Measurements from ENCODE around the gene IDUA.
"Not testable (repeated sequence)": the region's sequence is repeated elsewhere in the genome, so short reads cannot be mapped to it uniquely, and the experiment has no call there.

The IDUA gene

DNA sequence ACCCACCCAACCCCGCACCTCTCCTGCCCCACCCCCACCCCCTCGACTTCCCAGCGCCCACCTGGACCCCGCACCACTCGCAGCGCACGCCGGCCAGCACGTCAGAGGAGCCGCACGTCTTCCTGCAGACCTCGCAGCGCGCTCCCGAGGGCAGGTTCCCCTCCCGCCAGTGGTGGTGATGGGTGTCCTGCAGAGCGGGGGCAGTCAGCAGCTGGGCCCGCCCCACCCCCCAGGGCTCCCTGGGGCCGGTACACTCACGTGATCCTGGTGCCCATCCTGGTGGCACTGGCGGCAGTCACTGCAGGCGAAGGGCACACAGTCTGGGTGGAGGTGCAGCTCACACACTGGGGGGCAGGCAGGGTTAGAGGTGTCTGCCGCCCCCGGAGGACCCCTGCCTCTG lies 18.6 kb upstream of the IDUA start:
- no peak for DNase-seq

DNA sequence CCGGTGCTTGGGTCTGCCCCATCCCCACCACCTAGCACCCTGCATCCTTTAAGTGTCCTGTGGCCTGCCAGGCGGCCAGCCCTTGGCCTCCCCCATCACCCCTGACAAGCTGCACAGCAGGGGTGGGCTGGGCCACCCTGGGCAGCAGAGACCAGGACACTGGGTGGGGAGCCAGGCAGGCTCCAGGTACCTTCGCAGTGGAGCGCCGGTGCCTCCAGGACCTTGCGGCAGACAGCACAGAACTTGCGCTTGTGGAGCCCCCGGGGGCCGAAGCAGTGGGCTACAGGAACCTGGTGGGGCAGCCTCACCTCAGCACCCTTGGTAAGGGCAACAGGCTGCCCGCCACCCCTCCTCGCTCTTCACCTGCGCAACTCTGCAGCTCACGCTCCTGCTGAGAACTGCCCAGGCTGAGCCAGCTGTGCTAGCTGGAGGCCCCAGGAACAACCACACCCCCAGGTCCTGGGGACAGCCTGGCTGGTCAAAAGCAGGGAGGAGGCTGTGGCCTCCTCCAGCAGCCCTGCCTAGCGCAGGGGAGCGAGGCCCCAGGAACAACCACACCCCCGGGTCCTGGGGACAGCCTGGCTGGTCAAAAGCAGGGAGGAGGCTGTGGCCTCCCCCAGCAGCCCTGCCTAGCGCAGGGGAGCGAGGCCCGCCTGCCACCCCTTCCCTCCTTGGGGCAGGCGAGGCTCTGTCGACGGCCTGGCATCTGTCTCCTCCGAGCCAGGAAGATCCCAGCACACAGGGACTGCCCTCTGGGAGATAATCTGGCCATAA lies 18.0 kb upstream of the IDUA start:
- no peak for DNase-seq

DNA sequence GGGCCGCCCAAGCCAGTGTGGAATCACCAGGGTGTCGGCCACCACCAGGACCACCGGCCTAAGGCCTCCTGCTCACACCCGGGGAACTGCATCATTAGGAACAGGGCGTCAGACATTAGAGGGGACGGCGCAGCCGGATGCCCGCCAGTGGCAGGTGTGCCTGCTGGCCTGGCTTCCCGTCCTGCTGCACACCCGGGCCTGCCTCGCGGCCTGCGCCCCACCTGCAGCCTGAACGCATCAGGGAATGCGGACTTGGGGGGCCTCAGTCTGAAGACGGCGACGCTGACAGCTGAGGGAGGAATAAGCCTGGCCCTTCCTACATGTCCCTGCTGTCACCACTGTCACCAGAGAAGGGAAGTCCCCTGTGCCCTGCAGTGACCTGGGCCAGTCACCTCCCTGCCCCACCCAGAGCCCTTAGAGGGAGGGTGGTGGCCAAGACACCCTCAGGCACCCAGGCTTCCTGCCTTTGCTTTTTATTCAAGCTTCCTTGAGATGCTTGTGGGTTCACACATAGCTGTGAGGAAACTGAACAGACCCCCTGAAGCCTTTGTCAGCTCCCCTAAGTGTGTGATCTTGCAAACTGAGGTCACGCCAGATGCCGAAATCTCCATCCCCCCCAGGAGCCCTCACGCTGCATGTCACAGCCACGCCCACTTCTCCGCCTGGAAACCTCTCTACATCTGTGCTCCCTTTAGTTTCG lies 16.6 kb upstream of the IDUA start:
- DNase-seq = no peak

DNA sequence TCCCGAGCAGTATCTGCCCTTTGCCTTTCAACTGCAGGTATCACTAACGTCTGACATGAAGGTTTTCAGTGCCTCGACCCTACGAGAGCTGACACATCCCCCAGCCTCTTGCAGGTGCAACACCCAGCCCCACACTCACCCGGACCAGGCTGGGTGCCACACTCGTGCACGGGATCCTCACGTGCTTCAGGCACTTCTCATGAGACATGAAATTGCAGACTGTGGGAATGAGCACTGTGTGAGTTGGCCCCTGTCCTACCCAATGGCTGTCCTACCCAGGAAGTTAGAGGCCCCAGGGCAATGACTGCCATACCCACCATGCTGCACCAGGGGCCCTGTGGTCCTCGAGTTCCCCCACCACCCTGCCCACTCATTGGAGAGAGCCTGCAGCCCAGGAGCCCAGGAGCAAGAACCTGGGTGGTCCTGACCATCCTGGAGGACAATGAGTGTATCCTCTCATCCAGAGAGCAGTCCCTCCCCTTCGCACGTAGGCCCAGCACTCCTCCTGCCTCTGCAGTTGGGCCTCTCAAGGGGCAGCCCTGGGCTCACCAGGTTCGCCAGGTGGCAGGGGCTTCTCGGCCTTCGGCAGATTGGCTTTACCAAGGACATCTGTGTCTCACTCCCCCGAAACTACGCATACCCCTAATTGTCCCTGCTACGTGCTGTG lies 15.9 kb upstream of the IDUA start:
- DNase-seq = no peak

DNA sequence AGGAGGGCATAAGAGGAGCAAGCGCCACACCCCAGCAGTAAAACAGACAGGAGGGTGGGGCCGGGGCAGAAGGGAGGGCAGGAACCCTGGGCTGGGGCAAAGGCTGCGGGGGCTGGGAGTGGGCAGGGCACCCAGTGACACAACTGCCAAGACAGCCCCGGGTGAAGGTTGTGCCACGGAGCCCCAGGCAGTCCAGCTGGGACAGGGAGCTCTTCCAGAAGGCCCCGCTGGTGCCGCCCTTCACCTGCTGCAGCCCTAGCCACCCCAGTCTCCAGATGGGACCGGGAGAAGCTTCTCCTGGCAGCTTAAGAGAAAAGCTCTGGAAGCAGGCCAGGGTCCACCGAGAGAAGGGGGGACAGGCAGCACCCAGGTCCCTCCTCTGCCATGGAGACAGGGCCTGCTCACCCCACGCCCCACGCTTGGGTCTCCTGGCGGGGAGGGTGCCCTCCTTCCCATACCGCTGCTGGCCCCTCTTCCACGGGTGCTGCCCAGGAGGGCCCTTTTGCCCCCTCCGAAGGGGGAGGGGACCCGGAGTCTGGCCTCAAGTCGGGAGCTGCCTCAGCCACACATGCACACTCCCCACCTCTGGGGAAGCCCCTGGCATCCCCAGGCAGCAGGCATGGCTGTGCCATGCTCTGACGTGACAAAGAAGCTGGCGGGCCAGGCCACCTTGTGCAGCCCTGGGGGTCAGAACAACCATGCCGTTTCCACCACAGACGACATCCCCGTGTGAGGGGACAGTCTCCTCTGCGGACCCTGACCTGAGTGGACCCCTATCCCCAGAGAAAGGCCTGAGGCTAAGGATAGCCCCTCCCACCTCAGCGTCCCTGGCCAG lies 15.0 kb upstream of the IDUA start:
- no peak for DNase-seq

DNA sequence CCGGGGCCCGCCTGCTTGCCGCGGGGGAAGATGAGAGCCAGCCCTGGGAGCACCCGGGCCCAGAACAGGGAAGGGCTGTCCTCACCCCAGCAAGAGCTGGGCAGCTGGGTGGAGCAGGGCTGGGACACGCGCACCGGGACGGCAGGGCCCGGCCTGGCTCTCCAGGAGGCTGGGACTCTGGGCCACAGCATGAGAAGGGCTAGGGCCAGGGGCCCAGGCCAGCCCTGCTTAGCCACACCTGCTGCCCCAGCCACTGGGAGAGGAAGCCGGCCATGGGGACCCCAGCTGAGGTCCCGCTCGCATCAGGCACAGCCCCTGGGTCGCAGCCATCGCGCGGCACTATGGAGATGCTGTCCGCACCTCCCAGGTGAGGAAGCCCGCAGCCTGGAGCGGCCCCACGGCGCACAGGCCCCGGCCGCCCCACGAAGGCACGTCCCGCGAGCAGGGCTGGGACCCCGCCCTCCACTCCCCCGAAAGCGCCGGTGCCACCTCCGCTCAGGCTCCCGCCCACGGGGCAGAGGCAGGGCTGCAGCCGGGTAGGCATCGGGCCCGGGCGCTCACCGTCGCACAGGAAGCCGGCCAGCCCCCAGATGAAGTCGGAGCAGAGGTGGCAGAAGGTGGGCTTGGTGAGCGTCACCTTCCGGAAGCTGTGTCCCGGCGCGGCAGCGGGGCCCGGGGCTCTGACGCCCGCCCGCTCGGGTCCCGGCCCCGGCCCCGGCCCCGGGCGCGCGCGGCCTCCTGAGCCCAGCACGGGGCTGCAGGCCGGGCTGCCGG lies 14.0 kb upstream of the IDUA start:
- peak; percentile 22 to 31 for DNase-seq

DNA sequence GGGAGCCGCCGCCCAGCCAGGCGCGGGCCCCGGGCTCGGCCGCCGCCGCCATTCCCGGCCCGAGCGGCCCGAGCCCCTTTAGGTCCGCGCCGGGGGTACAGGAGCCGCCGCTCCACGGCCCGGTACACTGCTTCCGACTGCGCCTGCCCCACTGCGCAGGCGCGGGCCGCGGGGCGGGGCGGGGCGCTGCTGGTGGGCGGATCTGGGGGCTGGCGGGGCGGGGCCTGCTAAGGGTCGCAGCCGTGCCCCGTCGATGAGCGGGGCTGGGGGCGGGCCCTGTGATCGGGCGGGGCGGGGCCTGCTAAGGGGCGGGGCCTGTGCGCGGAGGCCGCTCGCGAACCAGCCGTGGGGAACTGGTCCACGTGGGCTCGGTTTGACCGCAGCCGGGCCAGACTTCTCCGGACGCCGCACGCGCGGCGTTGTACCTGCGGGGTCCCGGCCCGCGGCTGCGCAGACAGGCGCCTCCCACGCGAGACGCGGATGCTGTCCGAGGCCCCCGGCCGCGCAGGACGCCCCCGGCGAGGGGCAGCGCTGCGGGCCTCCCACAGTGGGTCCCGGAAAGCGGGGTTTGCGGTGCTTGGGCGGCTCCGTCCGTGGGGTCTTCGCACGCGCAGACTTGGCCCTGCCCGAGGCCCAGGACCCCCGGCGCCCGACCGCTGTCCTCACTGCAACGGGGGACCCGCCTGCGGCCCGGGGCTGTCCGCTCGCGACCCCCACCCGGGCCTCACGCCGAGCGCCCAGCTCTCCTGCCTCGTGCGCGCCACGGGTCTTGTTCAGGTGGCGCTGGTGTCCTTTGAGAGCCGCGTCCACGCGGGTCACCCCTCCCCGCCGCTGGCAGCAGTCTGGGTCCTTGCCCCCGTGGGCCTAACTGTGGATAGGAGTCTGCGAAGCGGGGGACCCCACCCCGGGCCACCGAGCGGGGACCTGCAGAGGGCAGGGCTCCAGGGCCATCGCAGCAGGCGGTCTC lies 13.1 kb upstream of the IDUA start, which contains the start of gene DGKQ:
Gene DGKQ (minus strand): TSS at position 139 of the 967 bp plus-strand sequence. CDS start 87 bp downstream, at position 52.
- peak; percentile 80 to 90 for DNase-seq

DNA sequence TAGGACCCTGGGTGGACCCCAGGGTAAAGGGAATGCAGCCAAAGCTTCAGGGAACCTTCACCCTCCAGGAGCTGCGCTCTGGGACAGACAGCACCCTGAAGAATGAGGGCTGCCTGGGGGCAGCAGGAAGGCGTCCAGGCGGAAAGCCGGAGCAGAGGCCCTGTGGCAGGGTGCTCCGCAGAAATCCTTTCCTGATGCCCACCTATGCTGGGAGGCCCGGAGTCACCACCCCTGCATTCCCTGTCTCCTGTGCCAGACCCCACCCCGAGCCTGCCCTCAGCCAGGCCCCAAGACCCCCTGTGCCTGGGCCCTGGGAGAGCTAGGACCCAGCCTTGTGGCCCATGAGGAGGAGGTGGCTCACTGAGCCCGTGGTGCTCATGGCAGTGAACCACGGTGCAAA lies 12.2 kb upstream of the IDUA start:
- no peak for DNase-seq

DNA sequence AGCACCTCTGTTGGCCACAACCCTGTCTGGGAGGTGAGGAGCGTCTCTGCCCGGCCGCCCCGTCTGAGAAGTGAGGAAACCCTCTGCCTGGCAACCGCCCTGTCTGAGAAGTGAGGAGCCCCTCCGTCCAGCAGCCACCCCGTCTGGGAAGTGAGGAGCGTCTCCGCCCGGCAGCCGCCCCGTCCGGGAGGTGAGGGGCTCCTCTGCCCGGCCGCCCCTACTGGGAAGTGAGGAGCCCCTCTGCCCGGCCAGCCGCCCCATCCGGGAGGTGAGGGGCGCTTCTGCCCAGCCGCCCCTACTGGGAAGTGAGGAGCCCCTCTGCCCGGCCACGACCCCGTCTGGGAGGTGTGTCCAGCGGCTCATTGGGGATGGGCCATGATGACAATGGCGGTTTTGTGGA lies 10.8 kb upstream of the IDUA start:
- DNase-seq = not testable (repeated sequence)

DNA sequence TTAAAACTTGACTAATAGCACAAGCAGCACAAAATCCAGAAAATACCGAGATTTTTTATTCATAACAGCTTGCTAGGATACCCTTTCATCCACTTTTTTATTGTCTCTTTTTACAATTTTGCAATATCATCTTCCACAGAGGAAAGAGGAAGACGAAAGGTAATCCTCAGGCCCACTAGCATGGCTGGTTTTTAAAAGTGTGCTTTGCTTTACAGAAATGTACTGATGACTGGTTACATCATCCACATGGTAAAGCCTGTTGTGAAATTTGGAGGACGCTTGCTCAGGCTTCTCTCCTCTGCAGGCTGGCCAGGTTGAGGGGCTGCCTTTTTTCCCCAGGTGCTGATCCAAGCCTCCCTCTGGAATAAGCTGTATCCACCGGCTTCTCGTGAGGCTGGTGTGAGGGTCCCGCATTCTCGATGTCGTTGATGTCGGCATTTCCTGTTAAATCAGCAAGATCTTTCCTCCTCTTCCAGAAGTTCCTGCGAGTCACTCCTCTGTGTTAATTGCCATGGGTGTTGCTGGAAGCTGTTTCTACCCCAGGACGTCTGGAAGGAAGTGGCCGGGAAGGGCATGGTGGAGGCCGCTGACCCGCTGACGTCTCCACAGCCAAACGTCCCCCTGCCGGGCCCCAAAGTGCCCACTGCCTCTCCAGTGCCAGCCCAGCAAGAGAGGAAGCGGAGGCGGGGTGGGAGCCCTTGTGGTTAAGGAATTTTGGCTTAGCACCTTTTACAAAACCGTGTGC lies 7.7 kb upstream of the IDUA start:
- DNase-seq = no peak

DNA sequence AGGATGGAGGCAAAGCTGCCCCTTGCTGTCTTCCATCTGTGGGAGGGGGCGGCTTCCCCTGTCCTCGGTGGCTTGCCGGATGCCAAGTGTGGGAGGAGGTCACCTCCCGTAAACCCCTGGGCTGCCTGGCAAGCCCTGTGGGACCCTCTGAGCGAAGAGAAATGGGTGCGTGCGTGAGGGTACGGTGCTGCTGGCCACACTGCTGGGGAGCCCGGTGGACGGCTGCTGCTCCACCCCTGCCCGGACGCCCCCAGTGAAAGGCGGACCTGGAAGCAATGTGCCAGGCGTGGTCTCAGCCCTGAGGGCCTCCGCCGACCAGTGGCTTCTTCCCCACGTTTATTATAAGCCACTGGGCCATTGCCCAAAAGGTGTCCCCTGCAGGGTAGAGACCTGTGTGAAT lies 4.6 kb upstream of the IDUA start:
- DNase-seq = no peak

DNA sequence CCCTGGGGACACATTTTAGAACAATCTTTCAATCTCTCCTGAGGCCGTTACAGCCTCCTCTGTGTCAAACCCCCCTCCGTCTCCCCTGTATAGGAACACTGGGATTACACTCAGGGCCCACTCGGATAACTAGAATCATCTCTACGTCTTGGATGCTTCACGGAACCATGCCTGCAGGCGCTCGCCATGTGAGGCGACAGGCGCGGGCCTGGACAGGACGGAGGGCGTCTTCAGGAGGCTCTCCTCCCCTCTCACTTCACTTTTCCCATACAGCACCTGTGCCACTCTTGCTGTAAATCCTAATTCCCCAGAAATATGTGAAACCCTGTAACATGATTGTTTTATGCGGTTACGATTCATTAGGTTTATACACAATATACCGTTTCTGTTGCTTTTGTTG lies 4.0 kb upstream of the IDUA start:
- no peak for DNase-seq

DNA sequence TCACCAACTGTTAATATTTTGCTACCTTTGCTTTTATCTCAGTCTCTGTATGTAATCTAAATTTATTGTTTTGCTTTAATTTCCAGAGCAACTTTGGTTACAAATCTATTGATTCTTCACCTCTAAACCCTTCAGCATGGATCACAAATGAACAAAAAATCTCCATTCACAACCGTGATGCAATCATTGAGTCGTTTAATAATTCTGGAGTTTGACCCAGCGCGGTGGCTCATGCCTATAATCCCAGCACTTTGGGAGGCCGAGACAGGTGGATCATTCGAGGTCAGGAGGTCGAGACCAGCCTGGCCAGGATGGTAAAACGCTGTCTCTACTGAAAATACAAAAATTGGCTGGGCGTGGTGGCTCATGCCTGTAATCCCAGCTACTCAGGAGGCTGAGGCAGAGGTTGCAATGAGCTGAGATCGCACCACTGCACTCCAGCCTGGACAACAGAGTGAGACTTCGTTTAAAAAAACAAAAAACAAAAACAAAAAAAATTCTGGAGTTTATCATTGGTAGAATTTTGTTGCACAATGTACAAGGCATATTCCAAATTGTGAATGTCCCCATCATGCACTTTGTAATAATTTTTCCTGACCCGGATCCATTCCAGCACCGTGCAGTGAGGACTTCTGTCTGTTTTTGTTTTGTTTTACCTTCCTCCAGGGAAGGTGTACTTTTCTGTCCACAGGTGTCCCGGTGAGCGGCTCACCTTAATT lies 2.3 kb upstream of the IDUA start:
- DNase-seq = no peak

DNA sequence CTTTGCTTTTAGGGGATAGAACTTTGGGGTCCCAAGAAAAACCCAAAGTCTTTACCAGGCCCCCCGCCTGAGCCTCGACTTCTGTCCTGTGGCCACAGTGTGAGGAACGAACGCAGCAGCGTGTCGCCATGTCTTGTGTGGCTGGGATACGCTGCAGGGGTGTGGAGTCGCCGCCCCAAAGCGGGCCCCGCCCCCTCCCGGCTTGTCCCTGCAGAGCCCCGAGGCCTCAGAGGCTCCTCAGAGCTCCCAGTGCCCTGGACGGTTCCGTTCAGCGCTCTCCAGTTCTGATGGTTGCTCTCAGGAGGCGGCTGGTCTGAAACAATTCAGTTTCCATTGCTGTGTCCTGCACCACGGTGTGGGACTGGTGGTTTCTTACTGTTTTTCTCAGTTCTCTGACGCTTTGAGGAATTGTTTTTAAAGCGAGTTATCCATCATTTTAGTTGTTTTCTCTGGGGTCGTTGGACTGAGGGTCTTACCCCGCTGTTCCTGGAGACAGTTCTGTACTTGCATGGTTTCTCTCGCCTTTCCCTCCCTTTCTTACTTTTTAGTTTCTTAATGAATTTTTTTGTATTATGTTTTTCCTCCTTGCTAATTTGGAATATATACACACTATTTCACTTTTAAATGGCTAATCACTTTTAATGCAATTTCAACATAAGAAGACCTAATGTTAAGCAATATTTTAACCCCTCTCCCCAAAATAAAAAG lies 1.6 kb upstream of the IDUA start:
- peak; percentile 67 to 70 for DNase-seq

DNA sequence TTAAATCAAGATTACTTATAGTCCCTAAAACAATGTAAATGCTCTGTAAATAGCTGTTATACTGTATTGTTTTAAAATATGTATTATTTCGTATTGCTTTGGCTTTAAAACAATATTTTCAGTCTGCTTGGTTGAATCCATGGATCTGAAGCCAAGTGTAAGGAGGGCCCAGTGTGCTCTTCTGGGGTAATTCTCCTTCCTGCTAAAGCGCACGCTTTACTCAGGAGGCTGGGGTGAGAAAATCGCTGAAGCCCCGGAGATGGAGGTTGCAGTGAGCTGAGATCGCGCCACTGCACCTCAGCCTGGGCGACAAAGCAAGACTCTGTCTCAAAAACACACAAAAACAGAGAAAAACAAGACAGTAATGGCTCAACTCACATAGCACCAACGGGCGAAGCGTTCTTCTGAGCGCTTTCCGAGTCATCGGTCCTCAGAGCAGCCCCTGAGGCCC lies 391 bp upstream of the IDUA start:
- no peak for DNase-seq

DNA sequence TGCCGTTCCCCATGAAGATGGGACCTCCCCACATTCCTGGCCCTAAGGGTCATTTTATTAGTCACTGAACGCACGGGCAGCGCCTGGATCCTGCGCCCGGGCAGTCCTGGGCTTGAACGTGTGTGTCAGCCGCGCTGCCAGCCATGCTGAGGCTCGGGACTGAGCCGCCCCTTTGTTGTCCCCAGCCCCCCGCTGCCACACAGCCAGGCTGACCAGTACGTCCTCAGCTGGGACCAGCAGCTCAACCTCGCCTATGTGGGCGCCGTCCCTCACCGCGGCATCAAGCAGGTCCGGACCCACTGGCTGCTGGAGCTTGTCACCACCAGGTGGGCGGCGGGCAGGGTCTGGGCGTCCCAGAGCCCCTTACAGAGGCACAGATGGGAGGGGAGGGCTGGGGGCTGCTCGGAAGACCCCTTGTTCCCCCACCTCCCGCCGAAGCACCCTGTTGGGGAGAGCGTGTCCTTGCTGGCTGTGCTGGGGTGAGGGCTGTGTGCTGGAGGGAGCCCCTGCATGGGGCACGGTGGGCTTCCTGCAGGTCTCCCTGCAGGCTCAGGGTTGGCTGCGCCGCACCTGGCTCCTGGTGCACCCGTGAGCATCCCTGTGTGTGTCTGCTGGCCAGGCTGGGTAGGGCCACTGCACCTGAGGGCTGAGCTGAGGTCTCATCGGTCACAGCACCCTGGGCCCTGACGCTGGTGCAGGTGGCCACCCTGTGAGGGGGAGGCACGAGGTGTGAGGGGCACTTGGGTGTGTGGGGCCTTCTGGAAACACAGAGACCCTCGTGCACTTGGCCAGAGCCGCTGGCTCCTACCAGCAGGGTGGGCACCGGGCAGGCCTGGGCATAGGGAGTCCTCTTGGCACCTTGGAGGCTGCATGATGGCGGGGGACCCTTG lies 1.0 kb downstream of the IDUA start:
- DNase-seq = no peak
